ENCODE data around the gene PLXNA1. TPM values are rescaled to one million over a fixed set of nuclear protein-coding genes. Genes with fewer than 3 reads are reported as not detected.

PLXNA1 gene
- total and polyA plus RNA-seq, 2 of the 8 experiments (the other 6 are each of a cell fraction or from before 2014, with no cell fraction given), result 47.5 to 54.9 TPM

GRCh38 chr3:126964261-126964660, 18.7 kb upstream of the PLXNA1 start:
- no peak overlapping the region for H4K5ac ChIP-seq (ENCODE audit: insufficient read length, low read depth, low read length)
- H4K91ac ChIP-seq (replicated peaks; ENCODE audit: insufficient read length, low read length), result peak overlapping the region; percentile 62
- no peak overlapping the region for H2AK5ac ChIP-seq (ENCODE audit: low read depth, low read length)
- no peaks in the 10 kb centered on the region for H3K23me2 ChIP-seq (ENCODE audit: low read depth, low read length)
- H3K79me1 ChIP-seq (ENCODE audit: low read depth, low read length), result no peaks in the 10 kb centered on the region
- H3K4me2 ChIP-seq (ENCODE audit: insufficient read depth in 1 of 2, low read depth in 2 of 2, low read length in 2 of 2), result no peak overlapping the region
- H2BK15ac ChIP-seq (ENCODE audit: low read length), result no peak overlapping the region
- no peak overlapping the region; the same call in 1 of the 2 replicates for H4K8ac ChIP-seq (ENCODE audit: extremely low read depth, insufficient read depth, low read length)
- H3K18ac ChIP-seq (ENCODE audit: extremely low read depth, low read length), result no peak overlapping the region
- no peak overlapping the region for H3K14ac ChIP-seq (ENCODE audit: insufficient read length)
- no peak overlapping the region for H3K56ac ChIP-seq (replicated peaks; ENCODE audit: insufficient read length, low read depth, low read length)
- FAIRE-seq, result no peak
- no peak overlapping the region for H3K4me3 ChIP-seq (ENCODE audit: extremely low read depth in 1 of 4, insufficient read depth in 2 of 4, low read depth in 3 of 4, low read length in 4 of 4)
- H3K9me3 ChIP-seq (ENCODE audit: insufficient read depth in 2 of 2, low read depth in 1 of 2, low read length in 1 of 2), result no peaks in the 10 kb centered on the region
- no peak overlapping the region for H3K23ac ChIP-seq (ENCODE audit: insufficient read length)
- no peak overlapping the region for H2BK120ac ChIP-seq (replicated peaks; ENCODE audit: low read depth, low read length)
- ChIA-PET POLR2A (ENCODE audit: partially characterized antibody) (no interaction called here), CTCF (ENCODE audit: partially characterized antibody) (interaction anchor here (1.2 to 1.6 kb wide), 2 partner anchors 10 to 17 kb away, joined by 4 to 6 read pairs; no protein-coding TSS in a partner anchor)
- no peak for DNase-seq (ENCODE audit: low read depth in 1 of 2, low spot score in 2 of 2)
- H3K27ac ChIP-seq (ENCODE audit: low read depth, low read length), result no peak overlapping the region
- no peaks in the 10 kb centered on the region for H3K79me2 ChIP-seq (ENCODE audit: control insufficient read depth in 1 of 2, insufficient read depth in 2 of 2, low read length in 2 of 2)
- no peak overlapping the region for H3K9ac ChIP-seq (replicated peaks in 1 of 4; ENCODE audit: extremely low read depth in 1 of 4, low read depth in 3 of 4, low read length in 3 of 4)
- H2AFZ ChIP-seq (ENCODE audit: low read length), result no peak overlapping the region
- no peaks in the 10 kb centered on the region; a peak in 1 of 8 replicates for H3K36me3 ChIP-seq (ENCODE audit: control insufficient read depth in 2 of 4, insufficient read depth in 4 of 4, low read length in 3 of 4)
- peaks cover 2% of the 10 kb centered on the region in 2 experiments for H4K20me1 ChIP-seq (replicated peaks in 1 of 2; ENCODE audit: control insufficient read depth in 1 of 2, insufficient read depth in 2 of 2, low read length in 2 of 2)
- no peak overlapping the region; the same call in 1 of the 2 replicates for H2BK12ac ChIP-seq (ENCODE audit: low read depth, low read length)
- H3K4ac ChIP-seq (replicated peaks; ENCODE audit: insufficient read length, low read depth, low read length), result no peak overlapping the region
- 74% methylated on average over 7 of the region's 7 CpGs; no CpG with 5 or more reads in 1 of the 2 experiments for WGBS, 2 experiments (ENCODE audit: extremely low coverage in 1 of 2, insufficient coverage in 1 of 2, insufficient read length in 1 of 2, insufficient replicate concordance in 2 of 2, low coverage in 1 of 2, low lambda C conversion rate in 2 of 2, missing lambda C conversion rate in 1 of 2)
- H3K4me1 ChIP-seq (replicated peaks in 1 of 4; ENCODE audit: control insufficient read depth in 3 of 4, insufficient read depth in 4 of 4, low read length in 3 of 4), result peaks cover 2 to 14% (median 7%) of the 10 kb centered on the region in 4 experiments; a peak in 4 of 7 replicates
- no peak overlapping the region for H2BK5ac ChIP-seq (ENCODE audit: low read depth, low read length)
- H3K27me3 ChIP-seq (replicated peaks in 1 of 4; ENCODE audit: control insufficient read depth in 3 of 4, extremely low read depth in 1 of 4, insufficient read depth in 3 of 4, low read length in 3 of 4), result no peaks in the 10 kb centered on the region; a peak in 1 of 7 replicates
- H2BK20ac ChIP-seq (ENCODE audit: low read length), result no peak overlapping the region
- TF ChIP-seq KDM1A (IDR thresholded peaks at IDR 0.05; ENCODE audit: borderline replicate concordance, low read length) (no peak), NANOG (IDR thresholded peaks at IDR 0.05; ENCODE audit: insufficient read depth, low read depth, low read length, poor library complexity, severe bottlenecking) (no peak), SIX5 (IDR thresholded peaks at IDR 0.05; ENCODE audit: low read depth, low read length) (no peak), BRCA1 (IDR thresholded peaks at IDR 0.05; ENCODE audit: low read depth, low read length) (no peak)

Measured in H1 (cell line).